ENCODE data around the gene TFF3. TPM values are rescaled to one million over a fixed set of nuclear protein-coding genes. Genes with fewer than 3 reads are reported as not detected.

TFF3 gene
- total and polyA plus RNA-seq, 2 of the 4 experiments (the other 2 are of a cell fraction): not detected

DNA sequence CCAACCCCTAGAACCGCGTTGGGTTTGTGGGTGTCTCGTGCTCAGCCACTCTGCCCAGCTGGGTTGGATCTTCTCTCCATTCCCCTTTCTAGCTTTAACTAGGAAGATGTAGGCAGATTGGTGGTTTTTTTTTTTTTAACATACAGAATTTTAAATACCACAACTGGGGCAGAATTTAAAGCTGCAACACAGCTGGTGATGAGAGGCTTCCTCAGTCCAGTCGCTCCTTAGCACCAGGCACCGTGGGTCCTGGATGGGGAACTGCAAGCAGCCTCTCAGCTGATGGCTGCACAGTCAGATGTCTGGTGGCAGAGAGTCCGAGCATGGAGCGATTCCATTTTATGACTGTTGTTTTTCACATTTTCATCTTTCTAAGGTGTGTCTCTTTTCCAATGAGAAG is 18.7 kb downstream of the TFF3 start:
- intact Hi-C loops (cut with micrococcal nuclease) (no loop called here), in situ Hi-C loops (cut with MboI; ENCODE audit: low sequenced_read_pairs) (no loop called here), dilution Hi-C loops (cut with HindIII; ENCODE audit: low sequenced_read_pairs, unreplicated experiment) (no loop called here)

More for the DNA sequence above, 18.7 kb downstream of the TFF3 start:
- Histone ChIP-seq H3K4me1 (ENCODE audit: control insufficient read depth, insufficient read depth, low read length) (no peaks in the 10 kb centered on the region), H2BK20ac (ENCODE audit: low read depth, low read length) (no peak overlapping the region), H3K9ac (ENCODE audit: low read depth, low read length) (no peak overlapping the region), H4K5ac (ENCODE audit: low read depth, low read length) (no peak overlapping the region), H3K4me2 (ENCODE audit: low read depth, low read length) (no peak overlapping the region), H2BK5ac (ENCODE audit: low read depth, low read length, poor library complexity, severe bottlenecking) (no peak overlapping the region), H2AK5ac (ENCODE audit: low read depth, low read length) (no peak overlapping the region), H2BK15ac (ENCODE audit: low read depth, low read length) (no peak overlapping the region), H2AK9ac (replicated peaks; ENCODE audit: low read depth, low read length, poor library complexity) (no peak overlapping the region), H3K56ac (ENCODE audit: extremely low read depth, insufficient read depth, low read length) (no peak overlapping the region), H2BK120ac (ENCODE audit: low read depth, low read length) (no peak overlapping the region), H2AFZ (replicated peaks; ENCODE audit: low read length, poor library complexity) (no peak overlapping the region), H3K36me3 (ENCODE audit: control insufficient read depth, insufficient read depth, low read length) (peaks cover 19% of the 10 kb centered on the region; the same call in 1 of the 2 replicates), H3K4ac (ENCODE audit: low read depth, low read length) (no peak overlapping the region), H3K14ac (replicated peaks; ENCODE audit: low read depth, low read length) (no peak overlapping the region), H4K20me1 (ENCODE audit: insufficient read depth, low read length) (no peaks in the 10 kb centered on the region; the same call in 1 of the 2 replicates), H3K27ac (ENCODE audit: insufficient read depth, low read length) (no peak overlapping the region), H3K4me3 (ENCODE audit: insufficient read depth, low read depth, low read length) (no peak overlapping the region), H3K9me1 (ENCODE audit: insufficient read depth, low read length) (peaks cover 6% of the 10 kb centered on the region), H4K91ac (ENCODE audit: insufficient read depth, low read depth, low read length) (no peak overlapping the region), H3K79me1 (ENCODE audit: low read depth in 1 of 2, low read length in 2 of 2) (no peaks in the 10 kb centered on the region), H3K9me3 (ENCODE audit: control insufficient read depth, insufficient read depth, low read length) (no peaks in the 10 kb centered on the region), H3K27me3 (ENCODE audit: control insufficient read depth, insufficient read depth, low read length) (peaks cover 9% of the 10 kb centered on the region), H4K8ac (ENCODE audit: low read depth in 2 of 2, low read length in 2 of 2) (no peak overlapping the region), H3K18ac (ENCODE audit: low read depth, low read length) (no peak overlapping the region), H3K23ac (ENCODE audit: low read depth, low read length) (no peak overlapping the region)
- ChIA-PET POLR2A (ENCODE audit: unreplicated experiment) (no interaction called here), CTCF (interaction anchor here (1.1 to 1.8 kb wide), 2 partner anchors 14 to 29 kb away, joined by 4 read pairs; no protein-coding TSS in a partner anchor)
- TF ChIP-seq RFX5 (IDR thresholded peaks at IDR 0.05; ENCODE audit: low read depth, low read length) (no peak), MXI1 (IDR thresholded peaks at IDR 0.05; ENCODE audit: borderline replicate concordance, low read depth, low read length) (no peak)
- TF ChIP-seq, protein P1, sequence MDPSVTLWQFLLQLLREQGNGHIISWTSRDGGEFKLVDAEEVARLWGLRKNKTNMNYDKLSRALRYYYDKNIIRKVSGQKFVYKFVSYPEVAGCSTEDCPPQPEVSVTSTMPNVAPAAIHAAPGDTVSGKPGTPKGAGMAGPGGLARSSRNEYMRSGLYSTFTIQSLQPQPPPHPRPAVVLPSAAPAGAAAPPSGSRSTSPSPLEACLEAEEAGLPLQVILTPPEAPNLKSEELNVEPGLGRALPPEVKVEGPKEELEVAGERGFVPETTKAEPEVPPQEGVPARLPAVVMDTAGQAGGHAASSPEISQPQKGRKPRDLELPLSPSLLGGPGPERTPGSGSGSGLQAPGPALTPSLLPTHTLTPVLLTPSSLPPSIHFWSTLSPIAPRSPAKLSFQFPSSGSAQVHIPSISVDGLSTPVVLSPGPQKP (IDR thresholded peaks at IDR 0.05; ENCODE audit: borderline replicate concordance, low read depth, low read length): no peak
- TF ChIP-seq, protein P2, sequence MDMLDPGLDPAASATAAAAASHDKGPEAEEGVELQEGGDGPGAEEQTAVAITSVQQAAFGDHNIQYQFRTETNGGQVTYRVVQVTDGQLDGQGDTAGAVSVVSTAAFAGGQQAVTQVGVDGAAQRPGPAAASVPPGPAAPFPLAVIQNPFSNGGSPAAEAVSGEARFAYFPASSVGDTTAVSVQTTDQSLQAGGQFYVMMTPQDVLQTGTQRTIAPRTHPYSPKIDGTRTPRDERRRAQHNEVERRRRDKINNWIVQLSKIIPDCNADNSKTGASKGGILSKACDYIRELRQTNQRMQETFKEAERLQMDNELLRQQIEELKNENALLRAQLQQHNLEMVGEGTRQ (IDR thresholded peaks at IDR 0.05; ENCODE audit: low read depth, low read length): no peak
- TF ChIP-seq, protein P3, sequence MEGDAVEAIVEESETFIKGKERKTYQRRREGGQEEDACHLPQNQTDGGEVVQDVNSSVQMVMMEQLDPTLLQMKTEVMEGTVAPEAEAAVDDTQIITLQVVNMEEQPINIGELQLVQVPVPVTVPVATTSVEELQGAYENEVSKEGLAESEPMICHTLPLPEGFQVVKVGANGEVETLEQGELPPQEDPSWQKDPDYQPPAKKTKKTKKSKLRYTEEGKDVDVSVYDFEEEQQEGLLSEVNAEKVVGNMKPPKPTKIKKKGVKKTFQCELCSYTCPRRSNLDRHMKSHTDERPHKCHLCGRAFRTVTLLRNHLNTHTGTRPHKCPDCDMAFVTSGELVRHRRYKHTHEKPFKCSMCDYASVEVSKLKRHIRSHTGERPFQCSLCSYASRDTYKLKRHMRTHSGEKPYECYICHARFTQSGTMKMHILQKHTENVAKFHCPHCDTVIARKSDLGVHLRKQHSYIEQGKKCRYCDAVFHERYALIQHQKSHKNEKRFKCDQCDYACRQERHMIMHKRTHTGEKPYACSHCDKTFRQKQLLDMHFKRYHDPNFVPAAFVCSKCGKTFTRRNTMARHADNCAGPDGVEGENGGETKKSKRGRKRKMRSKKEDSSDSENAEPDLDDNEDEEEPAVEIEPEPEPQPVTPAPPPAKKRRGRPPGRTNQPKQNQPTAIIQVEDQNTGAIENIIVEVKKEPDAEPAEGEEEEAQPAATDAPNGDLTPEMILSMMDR (conservative IDR thresholded peaks at IDR 0.05; ENCODE audit: low read depth, low read length): no peak
- no TSS peak for BruUV-seq (replicated peaks)
- 79% methylated on average over 3 of the region's 7 CpGs; no CpG with 5 or more reads in 1 of the 2 experiments for WGBS, 2 experiments (ENCODE audit: extremely low coverage in 2 of 2, insufficient read length in 1 of 2)
- no peak for ATAC-seq (ENCODE audit: low read depth)
- DNase-seq: no peak
